GM12872 (cell line): ENCODE measurements around the gene TOMM40L.

Experiments used
- CTCF ChIP-seq: IDR thresholded peaks from 3 replicates; pipeline ENCODE4 v1.5.1; 2011; ENCODE audit warnings: low read depth, mild to moderate bottlenecking, low read length, moderate library complexity; ENCODE audit not compliant: insufficient read depth

The TOMM40L gene

GRCh38 chr1:161235957-161236775, 10.3 kb downstream of the TOMM40L start:
- TF ChIP-seq CTCF = no peak

- no peak for TF ChIP-seq CTCF
Measured at GRCh38 chr1:161238039-161238473, 12.2 kb downstream of the TOMM40L start, which contains the start of gene NR1I3. Gene NR1I3, minus strand, starts transcription at chr1:161238203. Its CDS starts 1,638 bp downstream, at chr1:161236565.

- TF ChIP-seq CTCF = no peak
Measured at GRCh38 chr1:161241682-161242081, 15.8 kb downstream of the TOMM40L start.

GRCh38 chr1:161242313-161242712, 16.5 kb downstream of the TOMM40L start:
- no peak for TF ChIP-seq CTCF

- TF ChIP-seq CTCF = no peak
Measured at GRCh38 chr1:161244888-161245287, 19.0 kb downstream of the TOMM40L start.

GRCh38 chr1:161250829-161251228, 25.0 kb downstream of the TOMM40L start:
- TF ChIP-seq CTCF = no peak

GRCh38 chr1:161251579-161251978, 25.7 kb downstream of the TOMM40L start:
- TF ChIP-seq CTCF = no peak
